ENCODE results near the gene YBX2.
A peak's percentile ranks its signal among the peaks of the same experiment; 100 is the strongest.
"Not testable (repeated sequence)": the region's sequence is repeated elsewhere in the genome, so short reads cannot be mapped to it uniquely, and the experiment has no call there.

Gene YBX2

GRCh38 chr17:7262935-7263800 lies 31.3 kb downstream of the YBX2 start:
- peak; percentile 82 for DNase-seq (ENCODE audit: low spot score)

DNA sequence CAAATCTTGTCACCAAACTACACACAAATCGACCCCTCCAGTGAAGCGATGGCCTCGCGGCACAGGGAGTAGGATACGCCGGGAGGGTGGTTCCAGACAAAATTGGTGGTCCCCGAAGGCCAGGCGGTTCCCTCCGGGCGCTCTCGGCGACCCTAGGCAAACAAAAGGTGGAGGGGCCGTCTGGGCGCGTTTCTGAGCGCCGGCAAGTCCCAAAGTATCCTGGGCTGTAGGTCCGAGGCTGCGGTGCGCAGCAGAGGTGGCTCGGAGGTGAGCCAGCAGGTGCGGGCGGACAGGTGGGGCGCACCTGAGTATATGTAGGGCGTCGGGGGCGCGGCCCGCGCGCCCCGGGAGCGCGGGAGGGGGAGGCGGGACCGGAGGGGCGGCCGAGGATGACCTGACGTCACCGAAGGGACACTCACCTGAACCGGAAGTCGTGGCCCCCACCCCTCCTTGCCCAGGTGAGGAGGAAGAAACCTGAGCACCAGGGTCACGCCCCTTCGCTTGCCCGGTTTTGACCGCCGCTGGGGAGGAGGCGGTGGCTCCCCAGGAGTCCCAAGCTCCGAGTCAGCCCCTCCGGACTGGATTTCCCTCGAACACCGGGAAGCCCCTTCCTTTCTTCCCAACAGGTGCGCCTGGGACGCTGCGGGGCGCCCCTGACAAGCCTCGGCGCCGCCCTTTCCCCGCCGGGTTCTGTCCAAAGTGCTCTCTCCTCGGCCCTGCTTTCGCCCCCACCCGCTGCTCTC lies 32.1 kb downstream of the YBX2 start, which contains the start of gene CLDN7:
Gene CLDN7, minus strand, starts transcription at position 287 of the 743 bp plus-strand sequence. CDS start 435 bp downstream, outside the sequence.
- peak; percentile 87 for DNase-seq (ENCODE audit: low spot score)

DNA sequence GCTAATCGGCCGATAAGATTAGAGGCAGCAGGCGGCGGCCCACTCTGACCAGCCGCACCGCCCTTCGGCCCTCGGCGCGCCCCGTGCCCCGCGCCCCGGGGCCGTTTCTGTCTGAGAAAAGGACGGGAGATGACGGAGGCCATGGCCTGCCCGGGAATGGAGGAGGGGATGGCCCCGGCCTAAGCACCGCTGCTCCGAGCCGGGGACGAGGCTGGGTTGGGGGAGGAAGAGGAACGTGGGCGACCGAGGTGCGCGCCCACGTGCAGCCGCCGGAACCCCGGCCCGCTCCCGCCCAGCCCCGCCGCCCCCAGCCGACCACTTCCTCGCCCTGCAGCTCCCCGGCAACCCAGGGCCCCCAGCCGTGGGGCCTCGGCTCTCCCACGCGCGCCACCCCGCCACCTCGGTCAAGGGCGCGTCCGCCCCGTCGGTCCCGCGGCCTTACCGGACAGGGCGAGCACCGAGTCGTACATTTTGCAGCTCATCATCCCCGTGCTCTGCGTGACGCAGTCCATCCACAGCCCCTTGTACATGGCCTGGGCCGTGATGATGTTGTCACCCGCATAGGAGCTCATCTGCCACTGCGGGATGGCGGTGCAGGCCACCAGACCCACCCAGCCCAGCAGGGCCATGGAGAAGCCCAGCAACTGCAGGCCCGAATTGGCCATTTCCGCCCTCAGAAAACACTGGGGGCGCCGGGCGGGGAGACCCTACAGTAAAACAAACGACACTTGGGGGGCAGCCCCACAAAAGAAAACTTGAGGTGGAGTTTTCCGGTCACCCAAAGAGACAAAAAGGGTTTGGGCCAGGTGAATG lies 32.9 kb downstream of the YBX2 start:
- no peak for DNase-seq (ENCODE audit: low spot score)

GRCh38 chr17:7260651-7261378 lies 33.6 kb downstream of the YBX2 start:
- peak; percentile 66 for DNase-seq (ENCODE audit: low spot score)

DNA sequence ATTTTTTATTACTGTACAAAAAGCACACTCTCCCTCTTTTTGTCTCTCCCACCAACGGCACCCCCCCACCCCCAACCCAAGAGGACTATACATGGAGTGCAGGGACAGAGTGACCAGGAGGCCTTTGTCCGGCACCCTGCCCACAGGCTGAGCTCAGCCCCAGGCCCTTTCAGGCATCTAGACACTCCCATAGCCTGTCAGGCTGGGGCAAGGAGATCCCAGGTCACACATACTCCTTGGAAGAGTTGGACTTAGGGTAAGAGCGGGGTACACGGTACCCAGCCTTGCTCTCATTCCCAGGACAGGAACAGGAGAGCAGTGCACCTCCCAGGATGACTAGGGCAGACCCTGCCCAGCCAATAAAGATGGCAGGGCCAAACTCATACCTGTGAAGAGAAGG lies 34.3 kb downstream of the YBX2 start:
- DNase-seq (ENCODE audit: low spot score), result no peak

DNA sequence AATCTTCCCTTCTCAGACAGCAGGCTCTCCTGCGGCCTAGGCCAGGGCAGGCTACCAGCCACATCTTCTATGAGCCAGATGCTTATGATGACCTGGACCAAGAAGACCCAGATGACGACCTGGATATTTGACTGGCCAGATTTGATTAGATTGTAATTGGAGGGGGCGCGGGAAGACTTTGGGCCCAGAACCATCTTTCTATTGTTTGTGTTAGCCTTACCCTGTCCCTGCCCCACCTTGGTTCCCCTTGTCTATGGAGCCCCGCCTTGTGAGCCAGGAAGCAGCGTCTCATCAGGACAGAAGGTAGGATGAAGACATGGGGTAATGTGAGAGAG lies 34.9 kb downstream of the YBX2 start:
- no peak for DNase-seq (ENCODE audit: low spot score)

DNA sequence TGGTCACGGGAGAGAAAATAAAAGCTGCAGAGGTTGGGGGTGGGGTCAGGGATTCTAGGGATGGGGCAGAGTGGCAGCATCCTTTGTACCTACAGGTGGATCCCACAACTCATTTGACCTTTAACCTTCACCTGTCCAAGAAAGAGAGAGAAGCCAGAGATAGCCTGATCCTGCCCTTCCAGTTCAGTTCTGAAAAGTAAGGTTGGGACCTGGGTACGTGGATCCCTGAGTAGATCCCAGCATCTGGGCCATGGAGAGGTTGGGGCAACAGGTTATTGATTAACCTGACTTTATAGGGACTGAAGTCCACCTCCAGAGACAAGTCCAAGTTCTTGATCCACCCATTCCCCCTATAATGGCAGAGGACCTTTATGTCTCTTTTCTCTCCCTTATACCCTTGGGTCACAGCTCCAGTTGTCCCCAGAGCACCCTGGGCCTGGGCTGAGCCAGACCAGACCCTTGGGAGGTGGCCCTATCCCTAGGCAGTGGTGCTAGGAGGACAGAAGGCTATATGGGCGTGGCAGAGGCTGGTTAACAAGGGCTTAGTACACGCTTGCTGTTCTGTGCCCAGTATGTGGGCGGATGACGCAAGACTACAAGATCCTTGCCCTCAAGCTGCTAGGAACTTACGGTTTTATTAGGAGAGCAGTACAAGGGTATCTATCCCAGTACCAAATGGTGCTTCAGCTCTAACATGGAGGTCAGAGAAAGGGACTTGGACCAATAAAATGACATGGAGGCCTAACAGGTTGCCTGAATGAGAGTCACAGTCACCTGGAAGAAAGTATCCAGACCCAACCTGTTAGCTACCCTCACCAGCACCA lies 35.5 kb downstream of the YBX2 start:
- DNase-seq (ENCODE audit: low spot score), result peak; percentile 89

GRCh38 chr17:7256766-7257456 lies 37.5 kb downstream of the YBX2 start:
- no peak for DNase-seq (ENCODE audit: low spot score)

- no peak for DNase-seq (ENCODE audit: low spot score)
Observed at GRCh38 chr17:7254511-7254910, 39.9 kb downstream of the YBX2 start.

DNA sequence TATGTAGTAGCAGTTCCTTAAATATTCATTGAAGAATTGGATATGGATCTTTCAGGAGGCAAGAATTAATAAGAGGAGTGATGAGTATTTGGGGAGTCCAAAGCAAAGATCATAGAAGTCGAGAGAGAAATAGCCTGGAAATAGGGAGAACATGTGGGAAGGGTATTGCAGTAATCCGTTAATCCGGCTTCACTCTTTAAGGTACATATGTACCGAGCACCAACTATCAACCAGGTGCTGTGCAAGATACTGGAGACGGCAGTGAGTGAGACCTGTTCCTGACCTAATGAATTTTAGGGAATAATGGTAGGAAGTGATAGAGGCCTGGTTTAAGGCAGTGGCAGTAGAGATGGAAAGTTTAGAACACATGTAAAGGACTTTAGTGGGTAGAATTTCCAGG lies 41.4 kb downstream of the YBX2 start:
- no peak for DNase-seq (ENCODE audit: low spot score)

DNA sequence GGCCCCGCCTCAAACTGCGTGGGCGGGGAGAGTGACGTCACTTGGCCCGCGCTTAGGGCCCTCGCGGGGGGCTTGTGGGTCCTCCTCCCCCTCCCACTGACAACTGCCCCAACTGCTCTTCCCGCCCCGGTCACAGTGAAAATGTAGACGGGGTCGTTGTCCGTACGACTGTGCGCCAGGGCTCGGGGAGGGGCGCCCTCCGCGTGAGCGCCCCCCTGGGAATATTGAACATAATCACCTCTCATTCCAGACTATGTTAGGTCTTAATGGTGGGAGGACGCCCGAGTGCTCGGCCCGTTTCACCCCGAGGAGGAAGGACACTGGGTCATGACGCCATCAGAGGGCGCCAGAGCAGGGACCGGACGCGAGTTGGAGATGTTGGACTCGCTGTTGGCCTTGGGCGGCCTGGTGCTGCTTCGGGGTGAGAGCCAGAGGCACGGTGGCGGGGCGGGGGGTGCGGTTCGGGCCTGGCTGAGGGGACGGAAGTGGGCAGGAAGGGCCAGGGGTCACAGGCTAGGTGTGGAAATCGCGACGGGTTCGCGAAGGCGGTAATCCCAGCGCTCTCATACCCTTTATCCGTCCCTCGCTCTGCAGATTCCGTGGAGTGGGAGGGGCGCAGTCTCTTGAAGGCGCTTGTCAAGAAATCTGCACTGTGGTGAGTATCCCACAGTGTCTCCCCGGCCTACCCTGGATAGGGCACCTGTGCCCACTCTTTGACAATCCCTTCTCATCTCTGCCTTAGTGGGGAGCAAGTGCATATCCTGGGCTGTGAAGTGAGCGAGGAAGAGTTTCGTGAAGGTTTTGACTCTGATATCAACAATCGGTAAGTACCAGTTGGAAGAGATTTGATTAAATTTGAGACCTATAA lies 42.0 kb downstream of the YBX2 start, which contains the start of gene ELP5:
Gene ELP5, plus strand, starts transcription at position 40 of the 868 bp plus-strand sequence. Its CDS starts 336 bp downstream, at position 376.
- peak; percentile 95 for DNase-seq (ENCODE audit: low spot score)

- DNase-seq (ENCODE audit: low spot score), result peak; percentile 97
Observed at GRCh38 chr17:7251661-7252175, 42.7 kb downstream of the YBX2 start, which contains the start of gene CTDNEP1. Gene CTDNEP1, minus strand, starts transcription at chr17:7251734. Its CDS starts 438 bp downstream, at chr17:7251296.

DNA sequence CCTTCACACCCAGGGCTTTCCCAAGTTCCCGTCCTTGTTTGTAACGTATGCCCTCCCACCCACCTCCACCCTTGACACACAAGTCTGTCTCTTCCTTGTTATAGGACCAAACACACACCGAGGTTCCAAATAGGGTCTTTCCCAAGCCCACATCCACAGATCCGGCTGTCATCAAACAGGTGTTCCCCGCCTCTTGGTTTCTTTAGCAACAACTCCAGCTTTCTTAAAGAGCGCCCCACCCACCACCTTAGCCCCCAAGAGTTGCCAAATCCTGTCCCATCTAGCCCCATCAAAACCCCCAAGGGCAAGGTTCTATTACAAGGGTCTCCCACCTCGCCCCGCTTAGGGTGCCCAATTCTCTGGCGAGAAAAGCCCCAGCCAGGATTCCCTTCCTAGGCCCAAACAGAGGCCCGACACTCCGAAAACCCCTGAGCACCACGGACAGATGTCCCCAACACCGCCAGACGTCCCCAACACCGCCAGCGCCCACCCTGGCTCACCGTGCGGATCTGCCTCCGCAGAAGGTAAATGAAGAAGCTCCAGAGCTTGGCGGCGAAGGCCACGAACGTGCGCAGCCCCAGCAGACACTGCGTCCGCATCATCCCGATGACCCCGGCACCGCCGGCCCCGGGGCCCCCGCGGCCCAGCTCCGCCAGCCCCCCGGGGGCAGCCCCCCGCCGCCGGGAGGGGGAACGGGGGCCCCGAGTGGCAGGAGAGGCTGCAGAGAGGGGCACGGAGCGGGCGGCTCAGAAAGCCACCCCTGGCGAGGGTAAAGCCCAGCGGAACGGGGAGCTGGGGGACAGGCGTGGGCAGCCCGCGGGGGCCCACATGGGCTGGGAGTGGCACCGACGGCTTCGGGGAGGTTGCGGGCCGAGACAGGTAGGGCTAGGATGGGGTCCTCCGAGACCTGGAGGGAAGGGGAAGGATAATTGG lies 43.5 kb downstream of the YBX2 start:
- DNase-seq (ENCODE audit: low spot score), result no peak

- no peak for DNase-seq (ENCODE audit: low spot score)
Observed at GRCh38 chr17:7249830-7250229, 44.6 kb downstream of the YBX2 start.

DNA sequence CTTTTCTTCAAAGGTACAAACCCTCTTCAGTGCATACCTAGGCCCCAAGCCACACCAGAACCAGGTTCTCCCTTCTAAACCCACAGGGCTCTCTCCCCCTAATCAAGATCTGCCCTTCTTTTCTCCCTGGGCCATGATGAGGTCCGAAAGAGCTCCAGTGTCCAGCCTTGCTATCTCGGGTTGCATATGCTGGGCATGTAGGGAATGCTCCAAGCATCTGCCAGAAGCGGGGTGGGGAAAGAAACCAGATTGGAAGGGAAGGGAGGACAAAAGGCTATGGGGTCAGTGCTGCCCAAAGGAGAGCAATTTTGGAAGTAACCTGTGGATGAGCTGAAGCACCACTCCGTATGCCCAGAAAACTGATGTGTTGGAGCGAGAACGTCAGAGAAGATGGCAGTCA lies 45.2 kb downstream of the YBX2 start:
- no peak for DNase-seq (ENCODE audit: low spot score)

- DNase-seq (ENCODE audit: low spot score), result no peak
Observed at GRCh38 chr17:7248796-7249195, 45.6 kb downstream of the YBX2 start.

DNA sequence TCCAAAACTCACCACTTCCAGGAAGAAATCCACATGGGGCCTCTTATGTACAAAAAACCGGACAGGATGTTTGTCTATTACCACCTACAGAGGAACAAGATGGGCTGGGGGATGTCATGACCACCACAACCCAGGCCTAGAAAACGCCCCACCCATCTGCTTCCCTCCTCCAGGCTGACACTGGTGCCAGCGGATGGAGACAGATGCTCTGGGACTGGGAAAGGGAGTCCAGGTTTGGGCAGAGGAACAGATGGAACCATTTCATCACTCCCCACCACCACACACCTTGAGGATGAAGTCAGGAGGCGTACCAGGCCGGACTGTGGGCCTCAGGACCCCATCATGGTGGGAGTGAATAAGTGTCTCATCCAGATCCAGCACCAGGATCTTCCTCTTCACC lies 47.7 kb downstream of the YBX2 start:
- DNase-seq (ENCODE audit: low spot score), result no peak

DNA sequence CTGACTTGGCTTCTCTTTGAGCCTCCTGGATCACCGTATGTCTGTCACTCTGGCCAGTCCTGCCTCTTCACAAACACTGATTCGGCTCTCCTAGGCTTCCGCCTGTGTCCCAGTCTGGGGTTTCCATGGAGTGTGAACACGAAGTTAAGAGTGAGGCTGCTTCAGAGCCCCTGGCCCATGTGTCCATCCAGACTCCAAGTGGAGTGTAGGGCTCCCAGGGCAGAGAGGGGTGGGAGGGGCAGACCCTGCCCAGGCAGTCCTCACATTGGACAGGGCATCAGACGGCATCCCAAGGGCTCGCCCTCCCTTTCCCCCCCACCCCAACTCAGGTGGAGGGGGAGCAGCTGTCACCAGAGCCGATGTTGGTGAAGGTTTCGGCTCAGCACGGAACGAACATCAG lies 50.6 kb downstream of the YBX2 start:
- DNase-seq (ENCODE audit: low spot score), result not testable (repeated sequence)
